HEK293 (cell line): ENCODE data around the gene PAIP1.

ENCODE experiments used
- CTCF ChIA-PET: fragments of 350-600 bp; formaldehyde crosslinking; extraction: SDS; loops from one replicate; lab custom pipeline; 2021; ENCODE audit warnings: antibody characterized with exemption; lab: Yijun Ruan, JAX
- POLR2A ChIA-PET: fragments of 300-600 bp; formaldehyde crosslinking; extraction: SDS; loops from one replicate; lab custom pipeline; 2020; ENCODE audit warnings: antibody characterized with exemption, inconsistent platforms; lab: Yijun Ruan, JAX
- H3K27ac ChIP-seq: fragments of 200-500 bp; sonication (Bioruptor generic); 2 replicates; pipeline ENCODE4 v1.5.1; 2014; ENCODE audit warnings: low read depth, low read length, control low read depth, inconsistent platforms; ENCODE audit errors: extremely low read depth
- H3K36me3 ChIP-seq, 2 experiments: fragments of 200-500 bp in 1 of 2; sonication (Bioruptor generic) in 1 of 2; 1 replicate in 1 of 2; 2 replicates in 1 of 2; pipeline ENCODE4 v1.5.1; 2014 to 2017; ENCODE audit warnings: inconsistent platforms in 2 of 2, low read length in 2 of 2; ENCODE audit not compliant: control insufficient read depth in 2 of 2, insufficient read depth in 1 of 2
- H3K4me1 ChIP-seq: fragments of 200-500 bp; sonication (Bioruptor generic); 2 replicates; pipeline ENCODE4 v1.5.1; 2014; ENCODE audit warnings: mild to moderate bottlenecking, low read length, inconsistent platforms; ENCODE audit not compliant: control insufficient read depth, insufficient read depth
- H3K4me3 ChIP-seq: 2 replicates; pipeline ENCODE4 v1.5.1; 2011; ENCODE audit warnings: low read depth, mild to moderate bottlenecking, control low read depth, low read length, moderate library complexity
- H3K9me3 ChIP-seq: fragments of 200-500 bp; sonication (Bioruptor generic); 2 replicates; pipeline ENCODE4 v1.5.1; 2014; ENCODE audit warnings: low read depth, low read length, inconsistent platforms; ENCODE audit not compliant: control insufficient read depth, insufficient read depth
- AEBP2 ChIP-seq: fragments of 450-650 bp; formaldehyde crosslinking; IDR thresholded peaks from 2 replicates; pipeline ENCODE4 v1.5.1; 2016; ENCODE audit warnings: missing biosample characterization, missing genetic modification characterization, borderline replicate concordance
- GLIS2 ChIP-seq: fragments of 450-650 bp; formaldehyde crosslinking; IDR thresholded peaks from 2 replicates; pipeline ENCODE4 v1.5.1; 2016; ENCODE audit warnings: missing biosample characterization, missing genetic modification characterization
- KLF7 ChIP-seq: fragments of 450-650 bp; formaldehyde crosslinking; IDR thresholded peaks from 2 replicates; pipeline ENCODE4 v1.5.1; 2016; ENCODE audit warnings: missing biosample characterization, missing genetic modification characterization, borderline replicate concordance
- KLF8 ChIP-seq: fragments of 450-650 bp; formaldehyde crosslinking; IDR thresholded peaks from 2 replicates; pipeline ENCODE4 v1.5.1; 2016; ENCODE audit warnings: missing biosample characterization, missing genetic modification characterization
- REPIN1 ChIP-seq: fragments of 450-650 bp; formaldehyde crosslinking; IDR thresholded peaks from 2 replicates; pipeline ENCODE4 v1.5.1; 2017; ENCODE audit warnings: missing biosample characterization, missing genetic modification characterization, low read depth
- SALL2 ChIP-seq: fragments of 450-650 bp; formaldehyde crosslinking; IDR thresholded peaks from 2 replicates; pipeline ENCODE4 v1.5.0; 2017; ENCODE audit warnings: missing biosample characterization, mild to moderate bottlenecking, missing genetic modification characterization, borderline replicate concordance
- SCRT2 ChIP-seq: fragments of 450-650 bp; formaldehyde crosslinking; IDR thresholded peaks from 2 replicates; pipeline ENCODE4 v1.5.1; 2016; ENCODE audit warnings: missing biosample characterization, missing genetic modification characterization
- SP3 ChIP-seq: fragments of 450-650 bp; formaldehyde crosslinking; IDR thresholded peaks from 2 replicates; pipeline ENCODE4 v1.5.1; 2016; ENCODE audit warnings: missing biosample characterization, missing genetic modification characterization
- TCF7L2 ChIP-seq: IDR thresholded peaks from 2 replicates; pipeline ENCODE4 v1.6.1; 2011; ENCODE audit warnings: low read depth, mild to moderate bottlenecking, inconsistent platforms, low read length, moderate library complexity, borderline replicate concordance
- WT1 ChIP-seq: fragments of 450-650 bp; formaldehyde crosslinking; IDR thresholded peaks from 2 replicates; pipeline ENCODE4 v1.5.1; 2016; ENCODE audit warnings: missing biosample characterization, missing genetic modification characterization
- ZFP37 ChIP-seq: fragments of 450-650 bp; formaldehyde crosslinking; IDR thresholded peaks from 2 replicates; pipeline ENCODE4 v1.5.1; 2016; ENCODE audit warnings: missing biosample characterization, missing genetic modification characterization
- ZNF114 ChIP-seq: fragments of 450-650 bp; formaldehyde crosslinking; IDR thresholded peaks from 2 replicates; pipeline ENCODE4 v1.5.0; 2017; ENCODE audit warnings: missing biosample characterization, missing genetic modification characterization
- ZNF133 ChIP-seq: fragments of 450-650 bp; formaldehyde crosslinking; IDR thresholded peaks from 2 replicates; pipeline ENCODE4 v1.5.1; 2016; ENCODE audit warnings: missing biosample characterization, missing genetic modification characterization
- ZNF169 ChIP-seq: fragments of 450-650 bp; formaldehyde crosslinking; IDR thresholded peaks from 2 replicates; pipeline ENCODE4 v1.5.1; 2016; ENCODE audit warnings: missing biosample characterization, missing genetic modification characterization
- ZNF19 ChIP-seq: fragments of 450-650 bp; formaldehyde crosslinking; IDR thresholded peaks from 2 replicates; pipeline ENCODE4; 2016; ENCODE audit warnings: missing biosample characterization, missing genetic modification characterization, low read depth
- ZNF23 ChIP-seq: fragments of 450-650 bp; formaldehyde crosslinking; IDR thresholded peaks from 2 replicates; pipeline ENCODE4 v1.5.1; 2016; ENCODE audit warnings: missing biosample characterization, missing genetic modification characterization, borderline replicate concordance
- ZNF24 ChIP-seq: fragments of 450-650 bp; formaldehyde crosslinking; IDR thresholded peaks from 2 replicates; pipeline ENCODE4 v1.5.1; 2016; ENCODE audit warnings: missing biosample characterization, missing genetic modification characterization
- ZNF311 ChIP-seq: fragments of 450-650 bp; formaldehyde crosslinking; IDR thresholded peaks from 2 replicates; pipeline ENCODE4 v1.5.1; 2017; ENCODE audit warnings: missing biosample characterization, missing genetic modification characterization, borderline replicate concordance
- ZNF37A ChIP-seq: fragments of 450-650 bp; IDR thresholded peaks from 2 replicates; pipeline ENCODE4 v1.5.1; 2018; ENCODE audit warnings: missing biosample characterization, missing genetic modification characterization
- ZNF391 ChIP-seq: fragments of 450-650 bp; formaldehyde crosslinking; IDR thresholded peaks from 2 replicates; pipeline ENCODE4 v1.5.1; 2016; ENCODE audit warnings: low read depth, missing biosample characterization, missing genetic modification characterization, borderline replicate concordance
- ZNF473 ChIP-seq: fragments of 450-650 bp; formaldehyde crosslinking; IDR thresholded peaks from 2 replicates; pipeline ENCODE4 v1.5.1; 2017; ENCODE audit warnings: missing biosample characterization, missing genetic modification characterization
- ZNF501 ChIP-seq: fragments of 450-650 bp; formaldehyde crosslinking; IDR thresholded peaks from 2 replicates; pipeline ENCODE4 v1.5.1; 2016; ENCODE audit warnings: missing biosample characterization, missing genetic modification characterization
- ZNF510 ChIP-seq: fragments of 450-650 bp; formaldehyde crosslinking; IDR thresholded peaks from 2 replicates; pipeline ENCODE4 v1.5.1; 2018; ENCODE audit warnings: mild to moderate bottlenecking, missing genetic modification characterization, missing biosample characterization; ENCODE audit not compliant: insufficient replicate concordance
- ZNF529 ChIP-seq: fragments of 450-650 bp; formaldehyde crosslinking; IDR thresholded peaks from 2 replicates; pipeline ENCODE4 v1.5.1; 2017; ENCODE audit warnings: missing genetic modification characterization, missing biosample characterization; ENCODE audit not compliant: insufficient replicate concordance
- ZNF548 ChIP-seq: fragments of 450-650 bp; formaldehyde crosslinking; IDR thresholded peaks from 2 replicates; pipeline ENCODE4 v1.5.1; 2016; ENCODE audit warnings: missing biosample characterization, missing genetic modification characterization
- ZNF558 ChIP-seq: fragments of 450-650 bp; formaldehyde crosslinking; IDR thresholded peaks from 2 replicates; pipeline ENCODE4 v1.5.1; 2016; ENCODE audit warnings: missing biosample characterization, missing genetic modification characterization
- ZNF707 ChIP-seq: fragments of 450-650 bp; formaldehyde crosslinking; IDR thresholded peaks from 2 replicates; pipeline ENCODE4 v1.5.1; 2016; ENCODE audit warnings: missing biosample characterization, missing genetic modification characterization
- ZSCAN4 ChIP-seq: fragments of 450-650 bp; formaldehyde crosslinking; IDR thresholded peaks from 2 replicates; pipeline ENCODE4 v1.5.1; 2017; ENCODE audit warnings: missing biosample characterization, missing genetic modification characterization
- ZXDB ChIP-seq: fragments of 450-650 bp; formaldehyde crosslinking; IDR thresholded peaks from 2 replicates; pipeline ENCODE4 v1.5.1; 2016; ENCODE audit warnings: missing biosample characterization, missing genetic modification characterization
- TF ChIP-seq, protein P1 (sequence below): fragments of 450-650 bp; formaldehyde crosslinking; IDR thresholded peaks from 2 replicates; pipeline ENCODE4 v1.5.1; 2016; ENCODE audit warnings: missing biosample characterization, missing genetic modification characterization
- TF ChIP-seq, protein P2 (sequence below): fragments of 450-650 bp; formaldehyde crosslinking; IDR thresholded peaks from 2 replicates; pipeline ENCODE4 v1.5.1; 2016; ENCODE audit warnings: missing biosample characterization, missing genetic modification characterization
- TF ChIP-seq, protein P3 (sequence below): fragments of 450-650 bp; formaldehyde crosslinking; IDR thresholded peaks from 2 replicates; pipeline ENCODE4 v1.5.1; 2016; ENCODE audit warnings: missing biosample characterization, missing genetic modification characterization

The PAIP1 gene

DNA sequence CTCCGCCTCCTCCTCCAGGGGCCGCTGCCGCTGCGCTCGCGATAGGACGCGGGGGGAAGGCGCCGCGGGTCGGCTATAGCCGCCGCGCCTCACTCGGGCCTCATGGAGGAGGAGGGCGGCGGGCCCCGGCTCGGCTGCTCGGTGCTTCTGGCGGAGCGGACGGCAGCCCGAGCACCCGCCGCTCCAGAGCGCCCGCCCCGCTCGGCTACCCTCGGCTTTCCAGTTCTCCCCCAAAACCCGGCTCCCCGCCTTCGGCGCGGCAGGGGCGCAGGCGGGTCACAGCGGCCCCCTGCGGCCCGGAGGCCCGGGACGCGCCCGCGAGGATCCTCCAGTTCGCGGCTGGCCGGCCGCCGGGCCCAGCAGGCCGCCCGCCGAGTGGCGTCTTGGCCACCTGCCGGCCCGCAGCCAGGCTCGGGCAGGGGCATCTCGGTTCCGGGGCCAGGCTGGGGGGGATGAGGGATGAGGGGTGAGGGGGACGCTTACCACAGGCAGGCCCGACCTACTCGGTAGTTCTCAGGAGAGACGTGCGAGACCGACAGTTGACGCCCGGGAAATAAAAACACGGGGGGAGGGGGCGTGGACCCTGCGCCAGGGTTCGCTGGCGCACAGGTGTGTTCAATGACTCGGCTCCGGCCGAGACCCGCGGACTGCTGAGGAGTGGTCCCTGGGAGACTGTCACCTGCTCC lies at the start of gene PAIP1:
PAIP1 (minus strand) TSS at position 221 of the 686 bp plus-strand sequence. CDS start 231 bp downstream, outside the sequence.
- H3K9me3 ChIP-seq, result no peaks in the 10 kb centered on the region
- H3K4me1 ChIP-seq, result peaks cover 18% of the 10 kb centered on the region; the same call in 1 of the 2 replicates
- H3K36me3 ChIP-seq, result peaks cover 29 to 33% of the 10 kb centered on the region in 2 experiments
- ChIA-PET POLR2A (interaction anchor here (0.6 to 2.3 kb wide), 3 partner anchors 23 to 73 kb away, joined by 3 to 15 read pairs (median 6); partner anchors contain the start of genes NNT and TMEM267), CTCF (interaction anchor here (0.6 kb wide), 1 partner anchor 102 kb away, joined by 3 read pairs; no protein-coding TSS in a partner anchor)
- peak within 1 kb of the TSS; percentile 100 for H3K4me3 ChIP-seq
- H3K27ac ChIP-seq, result peak within 1 kb of the TSS; percentile 97
- TF ChIP-seq REPIN1 (tag by site-specific recombination) (no peak), ZNF529 (tag by site-specific recombination) (no peak), SALL2 (tag by site-specific recombination) (no peak), ZFP37 (no peak), ZNF114 (tag by site-specific recombination) (no peak), ZNF473 (tag by site-specific recombination) (no peak), ZNF169 (tag by site-specific recombination) (no peak), GLIS2 (tag by site-specific recombination) (peak; percentile 40; the same call in 1 of the 2 replicates), ZNF548 (no peak), ZNF19 (tag by site-specific recombination) (no peak), ZNF24 (tag by site-specific recombination) (no peak), TCF7L2 (no peak), ZNF501 (tag by site-specific recombination) (peak; percentile 39; the same call in 1 of the 2 replicates), AEBP2 (tag by site-specific recombination) (no peak), ZNF558 (no peak), ZNF37A (tag by site-specific recombination) (no peak), ZXDB (tag by site-specific recombination) (0 out of 2 replicates have a peak, but pooled peaks have one; percentile 28), KLF8 (tag by site-specific recombination) (peak; percentile 40; the same call in 1 of the 2 replicates), ZSCAN4 (tag by site-specific recombination) (no peak), KLF7 (no peak), SCRT2 (0 out of 2 replicates have a peak, but pooled peaks have one; percentile 10), SP3 (tag by site-specific recombination) (no peak; the same call in 1 of the 2 replicates), ZNF510 (tag by site-specific recombination) (no peak), ZNF311 (tag by site-specific recombination) (no peak), ZNF133 (no peak), ZNF23 (tag by site-specific recombination) (no peak), WT1 (tag by site-specific recombination) (no peak), ZNF391 (tag by site-specific recombination) (no peak), ZNF707 (tag by site-specific recombination) (no peak)
- TF ChIP-seq, protein P1, sequence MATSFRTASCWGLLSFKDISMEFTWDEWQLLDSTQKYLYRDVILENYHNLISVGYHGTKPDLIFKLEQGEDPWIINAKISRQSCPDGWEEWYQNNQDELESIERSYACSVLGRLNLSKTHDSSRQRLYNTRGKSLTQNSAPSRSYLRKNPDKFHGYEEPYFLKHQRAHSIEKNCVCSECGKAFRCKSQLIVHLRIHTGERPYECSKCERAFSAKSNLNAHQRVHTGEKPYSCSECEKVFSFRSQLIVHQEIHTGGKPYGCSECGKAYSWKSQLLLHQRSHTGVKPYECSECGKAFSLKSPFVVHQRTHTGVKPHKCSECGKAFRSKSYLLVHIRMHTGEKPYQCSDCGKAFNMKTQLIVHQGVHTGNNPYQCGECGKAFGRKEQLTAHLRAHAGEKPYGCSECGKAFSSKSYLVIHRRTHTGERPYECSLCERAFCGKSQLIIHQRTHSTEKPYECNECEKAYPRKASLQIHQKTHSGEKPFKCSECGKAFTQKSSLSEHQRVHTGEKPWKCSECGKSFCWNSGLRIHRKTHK (tag by site-specific recombination), result no peak
- TF ChIP-seq, protein P2, sequence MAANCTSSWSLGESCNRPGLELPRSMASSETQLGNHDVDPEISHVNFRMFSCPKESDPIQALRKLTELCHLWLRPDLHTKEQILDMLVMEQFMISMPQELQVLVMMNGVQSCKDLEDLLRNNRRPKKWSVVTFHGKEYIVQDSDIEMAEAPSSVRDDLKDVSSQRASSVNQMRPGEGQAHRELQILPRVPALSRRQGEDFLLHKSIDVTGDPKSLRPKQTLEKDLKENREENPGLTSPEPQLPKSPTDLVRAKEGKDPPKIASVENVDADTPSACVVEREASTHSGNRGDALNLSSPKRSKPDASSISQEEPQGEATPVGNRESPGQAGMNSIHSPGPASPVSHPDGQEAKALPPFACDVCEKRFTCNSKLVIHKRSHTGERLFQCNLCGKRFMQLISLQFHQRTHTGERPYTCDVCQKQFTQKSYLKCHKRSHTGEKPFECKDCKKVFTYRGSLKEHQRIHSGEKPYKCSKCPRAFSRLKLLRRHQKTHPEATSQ (tag by site-specific recombination), result peak; percentile 13; the same call in 1 of the 2 replicates
- TF ChIP-seq, protein P3, sequence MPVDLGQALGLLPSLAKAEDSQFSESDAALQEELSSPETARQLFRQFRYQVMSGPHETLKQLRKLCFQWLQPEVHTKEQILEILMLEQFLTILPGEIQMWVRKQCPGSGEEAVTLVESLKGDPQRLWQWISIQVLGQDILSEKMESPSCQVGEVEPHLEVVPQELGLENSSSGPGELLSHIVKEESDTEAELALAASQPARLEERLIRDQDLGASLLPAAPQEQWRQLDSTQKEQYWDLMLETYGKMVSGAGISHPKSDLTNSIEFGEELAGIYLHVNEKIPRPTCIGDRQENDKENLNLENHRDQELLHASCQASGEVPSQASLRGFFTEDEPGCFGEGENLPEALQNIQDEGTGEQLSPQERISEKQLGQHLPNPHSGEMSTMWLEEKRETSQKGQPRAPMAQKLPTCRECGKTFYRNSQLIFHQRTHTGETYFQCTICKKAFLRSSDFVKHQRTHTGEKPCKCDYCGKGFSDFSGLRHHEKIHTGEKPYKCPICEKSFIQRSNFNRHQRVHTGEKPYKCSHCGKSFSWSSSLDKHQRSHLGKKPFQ, result no peak
